Stimulated activated CD8-positive, alpha-beta memory T cell treated with anti-CD3 and anti-CD28 coated beads, Interleukin-7, amount 100 ng/mL, for 1 hour (primary cell): ENCODE data around the gene NAP1L5.

Experiments
- DNase-seq, 2 donors: peaks; one replicate each; pipeline ENCODE4 v3.0.0-alpha.2; 2020; ENCODE audit warnings: low read depth in 2 of 2

The NAP1L5 gene

GRCh38 chr4:88722276-88722780, 24.7 kb upstream of the NAP1L5 start:
- no peak for DNase-seq

- no peak for DNase-seq
Measured at GRCh38 chr4:88720451-88721428, 23.1 kb upstream of the NAP1L5 start.

- no peak for DNase-seq
Measured at GRCh38 chr4:88719381-88719780, 21.8 kb upstream of the NAP1L5 start.

- no peak for DNase-seq
Measured at GRCh38 chr4:88718098-88718497, 20.5 kb upstream of the NAP1L5 start.

GRCh38 chr4:88713782-88714181, 16.2 kb upstream of the NAP1L5 start:
- DNase-seq = no peak

- no peak for DNase-seq
Measured at GRCh38 chr4:88709989-88710388, 12.4 kb upstream of the NAP1L5 start.

GRCh38 chr4:88706574-88706973, 8.9 kb upstream of the NAP1L5 start:
- DNase-seq = no peak

- DNase-seq = no peak
Measured at GRCh38 chr4:88705805-88706492, 8.3 kb upstream of the NAP1L5 start.

GRCh38 chr4:88705223-88705622, 7.6 kb upstream of the NAP1L5 start:
- no peak for DNase-seq

GRCh38 chr4:88702782-88703181, 5.2 kb upstream of the NAP1L5 start:
- no peak for DNase-seq

- no peak for DNase-seq
Measured at GRCh38 chr4:88698519-88698918, 890 bp upstream of the NAP1L5 start.

GRCh38 chr4:88697141-88697540, 488 bp downstream of the NAP1L5 start:
- no peak for DNase-seq

- no peak for DNase-seq
Measured at GRCh38 chr4:88696630-88697029, 999 bp downstream of the NAP1L5 start.

GRCh38 chr4:88693792-88694191, 3.8 kb downstream of the NAP1L5 start:
- DNase-seq = no peak

- no peak for DNase-seq
Measured at GRCh38 chr4:88690355-88690754, 7.3 kb downstream of the NAP1L5 start.

- DNase-seq = no peak
Measured at GRCh38 chr4:88681209-88681608, 16.4 kb downstream of the NAP1L5 start.

- DNase-seq = no peak
Measured at GRCh38 chr4:88675543-88675942, 22.1 kb downstream of the NAP1L5 start.

- DNase-seq = no peak
Measured at GRCh38 chr4:88674979-88675378, 22.6 kb downstream of the NAP1L5 start.

GRCh38 chr4:88674565-88674964, 23.1 kb downstream of the NAP1L5 start:
- no peak for DNase-seq

GRCh38 chr4:88673886-88674285, 23.7 kb downstream of the NAP1L5 start:
- no peak for DNase-seq

GRCh38 chr4:88672987-88673386, 24.6 kb downstream of the NAP1L5 start:
- DNase-seq = no peak

GRCh38 chr4:88661739-88662138, 35.9 kb downstream of the NAP1L5 start:
- no peak for DNase-seq
